HCEC 1CT (cell line): ENCODE results near the gene SETDB1.

Experiments
- DNase-seq: peaks from one replicate; pipeline ENCODE4 v3.0.0-alpha.2; 2017

The SETDB1 gene

DNA sequence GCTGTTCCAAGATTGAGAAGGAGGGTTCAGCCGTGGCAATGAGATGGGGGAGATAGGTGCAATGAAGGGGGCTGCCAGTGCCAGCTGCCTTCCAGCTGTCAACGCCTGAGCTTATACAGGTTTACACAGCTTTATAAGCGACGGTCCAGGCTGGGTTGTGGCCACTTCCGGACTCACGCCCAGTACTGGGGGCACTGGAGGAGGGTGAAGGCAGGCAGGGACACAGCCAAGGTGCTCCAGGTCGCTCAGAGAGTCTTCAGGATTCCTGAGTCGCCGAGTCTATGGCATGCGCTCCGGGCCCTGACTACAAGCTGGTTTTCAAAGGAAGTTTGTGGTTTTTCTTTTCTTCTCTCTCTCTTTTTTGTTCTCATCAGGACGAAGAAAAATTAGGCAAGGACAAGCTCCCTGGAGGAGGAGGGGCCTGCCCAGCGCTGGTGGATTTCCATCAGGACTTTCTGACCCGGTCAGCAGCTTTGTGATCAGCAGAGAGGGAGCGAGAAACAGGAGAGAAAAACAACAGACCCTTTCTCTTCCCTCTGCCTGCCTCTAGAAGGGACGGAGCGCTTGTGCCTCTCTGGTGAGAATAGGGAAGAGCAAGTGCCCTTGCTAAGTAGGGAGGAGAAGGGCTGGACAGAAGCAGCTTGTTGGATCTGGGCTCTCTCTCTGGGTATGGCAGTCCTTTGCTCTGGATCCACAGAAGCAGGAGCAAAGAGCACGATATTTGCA, 80.3 kb downstream of the SETDB1 start, which contains the start of gene MINDY1:
TSS of gene MINDY1 (minus strand) at position 576 of the 726 bp plus-strand sequence. CDS start 4,285 bp downstream, outside the sequence.
- DNase-seq: peak; percentile 86

- DNase-seq: no peak
Measured at GRCh38 chr1:151007853-151008243, 81.7 kb downstream of the SETDB1 start.

DNA sequence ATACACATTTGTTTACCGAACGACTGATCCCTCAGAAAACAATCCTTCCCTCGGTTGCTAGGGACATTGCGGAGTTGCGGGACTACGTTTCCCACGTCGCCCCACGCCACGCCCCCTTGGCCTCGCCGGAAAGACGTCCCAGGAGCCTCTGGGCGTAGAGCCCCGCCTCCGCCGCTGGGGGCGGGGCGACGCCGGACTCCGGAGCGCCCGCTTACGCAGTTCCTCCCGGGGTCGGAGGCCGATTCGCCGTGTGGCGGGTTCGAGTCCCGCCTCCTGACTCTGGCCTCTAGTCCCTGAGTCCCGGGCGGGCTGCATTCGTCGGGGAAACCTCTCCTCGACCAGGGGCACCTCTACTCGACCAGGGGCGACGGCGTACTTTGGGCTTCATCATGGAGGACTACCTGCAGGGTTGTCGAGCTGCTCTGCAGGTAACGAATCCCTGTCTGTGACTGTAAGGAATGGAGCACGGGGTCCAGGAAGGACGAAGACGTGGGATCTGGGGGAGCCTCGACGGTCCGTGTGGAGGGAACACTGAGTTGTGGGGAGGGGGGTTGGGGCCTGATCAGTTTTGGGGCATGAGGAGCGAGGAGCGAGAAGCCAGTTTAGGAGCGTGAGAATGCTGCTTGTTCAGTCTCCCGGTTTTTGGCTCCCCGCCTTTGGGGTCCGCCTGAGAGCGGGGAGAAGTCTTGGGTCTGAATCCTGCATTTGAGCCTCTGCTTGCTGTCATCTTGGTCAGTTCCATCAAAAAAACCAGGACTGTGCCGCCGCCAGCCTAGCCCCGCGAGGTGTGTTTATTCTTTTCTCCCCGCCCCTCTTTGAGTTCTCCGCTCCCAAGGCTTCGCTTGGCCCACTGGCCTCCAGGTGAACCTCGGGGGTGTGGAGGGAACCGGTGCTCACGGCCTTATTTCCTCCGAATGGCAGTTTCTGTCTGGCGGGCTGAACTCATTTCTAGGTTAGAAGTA, 82.4 kb downstream of the SETDB1 start, which contains the start of gene PRUNE1:
TSS of gene PRUNE1 (plus strand) at position 206 of the 962 bp plus-strand sequence. CDS start at position 390, 184 bp downstream.
- peak; percentile 95 for DNase-seq

DNA sequence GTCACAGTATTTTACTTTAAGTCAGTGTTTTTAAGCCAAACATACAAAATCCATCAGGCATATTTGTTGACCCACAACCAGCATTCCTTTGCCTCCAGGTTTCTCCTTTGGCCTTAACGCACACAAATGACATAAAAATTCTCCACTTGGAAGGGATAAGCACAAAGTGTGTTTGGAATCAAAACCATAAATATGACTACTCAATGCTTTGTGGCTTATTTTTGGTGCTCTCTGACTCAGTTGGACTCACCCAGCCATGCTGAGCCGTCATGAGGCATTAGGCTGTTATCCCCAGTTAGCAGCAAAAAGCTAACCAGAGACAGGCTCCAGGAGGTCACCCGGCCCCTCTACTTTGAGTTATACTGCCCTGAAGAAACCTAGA, 83.0 kb downstream of the SETDB1 start:
- DNase-seq: peak; percentile 34

DNA sequence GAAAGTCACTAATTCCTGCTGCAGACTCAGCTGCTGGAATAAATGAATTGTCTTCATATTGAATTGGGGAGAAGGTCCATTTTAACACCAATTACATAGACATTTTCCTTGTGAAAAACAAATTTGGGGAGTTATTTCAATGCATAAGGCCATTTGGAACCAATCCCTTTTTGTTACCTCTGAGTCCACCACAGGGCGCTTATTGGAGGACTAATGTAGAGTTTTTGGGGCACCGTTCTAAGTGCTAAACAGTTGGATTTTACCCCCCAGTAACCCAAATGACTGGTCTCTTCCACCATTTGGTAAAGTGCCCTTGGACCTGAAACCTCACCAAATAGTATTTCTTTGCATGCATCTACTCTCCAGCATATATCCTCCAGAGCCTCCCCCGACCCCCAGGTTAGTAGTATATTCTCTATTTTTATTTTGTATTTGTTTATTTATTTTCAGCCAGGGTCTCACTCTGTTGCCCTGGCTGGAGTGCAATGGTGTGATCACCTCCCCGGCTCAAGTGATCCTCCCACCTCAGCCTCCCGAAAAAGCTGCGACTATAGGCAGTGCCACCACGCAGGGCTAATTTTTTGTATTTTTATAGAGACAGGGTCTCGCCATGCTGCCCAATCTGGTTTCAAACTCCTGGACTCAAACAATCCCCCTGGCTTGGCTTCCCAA, 83.6 kb downstream of the SETDB1 start:
- DNase-seq: no peak

DNA sequence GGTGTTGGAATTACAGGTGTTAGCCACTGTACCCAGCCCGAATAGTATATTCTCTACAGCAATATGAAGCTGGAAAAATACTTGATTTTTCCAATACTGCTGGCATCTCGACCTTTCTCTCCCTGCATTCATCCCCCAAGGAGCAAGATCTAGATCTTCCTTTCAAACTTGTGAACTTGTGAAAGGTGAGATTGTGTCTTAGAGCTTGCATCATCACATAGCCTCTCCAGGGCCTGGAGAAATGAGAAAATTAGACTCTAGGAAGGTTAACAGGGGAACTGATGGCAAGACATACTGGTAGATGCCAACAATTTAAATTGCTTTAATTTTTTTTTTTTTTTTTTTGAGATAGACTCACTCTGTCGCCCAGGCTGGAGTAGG, 84.2 kb downstream of the SETDB1 start:
- DNase-seq: no peak

GRCh38 chr1:151011154-151011850, 85.1 kb downstream of the SETDB1 start:
- DNase-seq: no peak

DNA sequence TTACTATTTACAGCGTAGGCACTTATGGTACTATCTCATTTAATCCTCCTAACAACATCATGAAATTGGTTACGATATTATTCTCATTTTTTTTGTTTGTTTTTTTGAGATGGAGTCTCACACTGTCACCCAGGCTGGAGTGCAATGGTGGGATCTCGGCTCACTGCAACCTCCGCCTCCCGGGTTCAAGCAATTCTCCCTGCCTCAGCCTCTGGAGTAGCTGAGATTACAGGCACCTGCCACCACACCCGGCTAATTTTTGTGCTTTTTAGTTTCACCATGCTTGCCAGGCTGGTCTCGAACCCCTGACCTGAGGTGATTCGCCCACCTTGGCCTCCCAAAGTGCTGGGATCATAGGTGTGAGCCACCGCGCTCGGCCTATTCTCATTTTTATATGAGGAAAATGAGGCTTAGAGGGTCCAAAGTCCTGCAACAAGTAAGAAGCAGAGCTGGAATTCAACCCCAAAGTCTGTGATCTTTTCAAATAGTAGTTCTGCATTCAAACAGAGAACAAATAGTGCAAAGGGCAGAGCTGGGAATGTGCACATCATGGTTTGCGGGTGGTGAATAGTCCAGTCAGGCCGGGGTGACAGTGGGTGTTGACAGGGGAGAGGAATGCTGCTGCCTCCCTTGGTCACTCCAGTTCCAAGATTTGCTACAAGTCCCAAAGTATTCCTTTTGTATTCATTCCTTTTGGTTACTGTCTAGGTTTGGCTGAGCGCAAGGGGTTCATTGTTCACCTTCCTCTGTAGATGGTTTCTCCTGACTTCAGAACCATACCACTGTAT, 86.7 kb downstream of the SETDB1 start:
- no peak for DNase-seq

DNA sequence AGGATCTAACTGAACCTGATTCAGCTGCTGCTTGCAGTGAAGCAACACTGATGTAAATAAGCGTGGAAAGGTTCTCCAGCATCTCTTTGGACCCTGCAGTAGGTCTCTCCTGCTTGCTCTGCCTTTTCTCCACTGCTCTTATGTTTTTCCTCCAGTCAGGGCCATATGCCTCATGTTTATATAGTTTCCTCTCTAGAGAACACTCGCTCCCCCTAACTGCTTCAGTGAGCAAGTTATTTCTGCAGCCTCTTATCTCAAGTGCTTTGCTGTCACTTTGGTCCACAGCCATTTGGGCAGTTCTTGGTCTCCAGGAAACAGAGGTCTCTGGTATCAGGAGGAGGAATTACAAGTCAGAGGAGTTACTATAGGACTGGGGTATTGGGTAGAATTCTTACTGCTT, 87.4 kb downstream of the SETDB1 start:
- DNase-seq: no peak
